NCI-H510A (cell line): ENCODE data around the gene ESAM.

Experiments
- DNase-seq: peaks from one replicate; lab custom pipeline; 2025; lab: John Stamatoyannopoulos, UW

ESAM gene

DNA sequence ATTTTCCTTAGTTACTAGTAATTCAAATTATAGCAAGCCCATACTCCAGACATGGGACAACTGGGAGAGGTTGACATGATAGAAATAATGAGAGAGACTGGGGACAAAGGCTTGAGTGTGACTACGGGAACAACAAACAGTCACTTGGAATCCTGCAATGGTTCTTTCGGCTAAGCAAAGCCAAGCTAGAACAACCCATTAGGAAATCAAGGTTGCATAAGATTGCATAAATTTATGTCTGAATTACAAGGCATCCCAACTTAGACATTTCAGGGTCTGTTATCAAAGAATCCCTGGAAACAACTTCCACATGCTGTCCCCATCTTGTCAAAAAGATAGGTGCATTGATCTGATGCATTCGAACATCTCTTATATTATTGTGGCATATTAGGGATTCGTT is 32.5 kb downstream of the ESAM start:
- no peak for DNase-seq

GRCh38 chr11:124728134-124728533 is 34.0 kb downstream of the ESAM start:
- no peak for DNase-seq

DNA sequence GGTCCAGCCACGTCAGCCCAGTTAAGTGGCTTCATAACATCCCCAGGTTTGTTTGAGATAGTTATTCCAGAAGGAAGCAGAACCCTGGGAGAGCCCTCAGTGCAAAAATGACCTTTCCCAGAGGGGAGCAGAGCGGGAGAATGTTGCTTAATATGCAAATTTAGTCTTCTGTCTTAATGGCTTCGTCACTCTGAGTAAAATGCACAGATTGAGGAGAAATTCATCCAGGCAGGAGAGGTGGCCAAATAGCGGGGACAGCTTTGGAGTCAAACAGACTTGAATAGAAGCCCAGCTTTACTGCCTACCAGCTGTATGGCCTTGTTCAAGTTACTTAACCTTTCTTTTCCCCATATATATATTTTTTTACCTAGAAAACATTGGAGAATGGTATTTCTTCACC is 34.6 kb downstream of the ESAM start:
- DNase-seq, result no peak

DNA sequence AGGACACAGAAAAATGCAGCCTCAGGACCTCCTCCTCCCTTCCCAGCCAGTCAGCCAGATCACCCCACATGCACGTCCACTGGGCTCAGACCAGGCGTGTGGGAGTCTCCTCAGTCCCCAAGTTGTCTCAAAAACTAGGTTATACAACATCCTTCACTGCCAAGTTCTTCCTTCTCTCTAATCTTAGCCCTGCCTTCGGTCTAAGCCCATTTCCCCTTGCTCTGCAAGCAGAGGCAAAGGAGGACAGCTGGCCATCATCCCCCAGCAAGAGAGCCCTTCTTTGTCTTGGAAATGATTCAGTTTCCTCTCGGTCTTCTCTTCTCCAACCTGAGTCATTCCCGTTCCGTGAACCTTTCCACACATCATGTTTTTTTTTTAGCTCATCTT is 36.4 kb downstream of the ESAM start:
- DNase-seq, result no peak

DNA sequence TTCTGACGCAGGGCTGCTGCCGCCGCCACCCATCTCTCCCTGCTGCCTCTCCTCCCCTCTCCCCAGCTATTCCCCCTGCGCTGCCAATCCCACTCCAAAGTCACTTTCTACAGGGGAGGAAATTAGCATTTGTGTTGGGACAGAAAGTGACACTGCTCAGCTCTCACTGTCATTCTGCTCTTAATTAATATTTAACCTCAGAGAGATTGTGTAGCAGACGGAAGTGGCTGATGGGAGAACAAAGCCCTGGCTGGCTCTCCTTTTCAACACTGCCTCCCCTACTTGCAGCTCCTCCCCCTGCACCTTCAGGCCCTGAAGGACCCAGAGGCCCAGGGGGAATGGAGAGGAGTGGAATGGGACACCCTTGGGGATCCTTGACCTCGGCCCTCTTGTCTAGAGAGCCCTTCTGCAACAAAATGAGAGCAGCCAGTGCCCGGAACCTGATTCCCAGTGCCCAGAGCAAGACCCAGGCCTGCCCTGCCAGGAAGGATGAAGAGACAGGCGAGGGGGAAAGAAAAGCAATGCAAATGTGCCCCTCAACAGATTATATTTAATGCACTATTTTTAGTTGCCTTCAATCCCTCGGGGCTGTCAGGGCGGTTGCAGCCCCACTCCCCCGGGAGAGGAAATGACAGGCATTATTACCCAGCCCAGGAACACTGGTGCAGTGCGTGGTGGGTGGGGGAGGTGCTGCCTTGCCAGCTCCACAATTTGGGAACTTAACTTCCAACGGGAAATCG is 36.9 kb downstream of the ESAM start:
- no peak for DNase-seq

- no peak for DNase-seq
Observed at GRCh38 chr11:124722176-124722575, 39.9 kb downstream of the ESAM start.

DNA sequence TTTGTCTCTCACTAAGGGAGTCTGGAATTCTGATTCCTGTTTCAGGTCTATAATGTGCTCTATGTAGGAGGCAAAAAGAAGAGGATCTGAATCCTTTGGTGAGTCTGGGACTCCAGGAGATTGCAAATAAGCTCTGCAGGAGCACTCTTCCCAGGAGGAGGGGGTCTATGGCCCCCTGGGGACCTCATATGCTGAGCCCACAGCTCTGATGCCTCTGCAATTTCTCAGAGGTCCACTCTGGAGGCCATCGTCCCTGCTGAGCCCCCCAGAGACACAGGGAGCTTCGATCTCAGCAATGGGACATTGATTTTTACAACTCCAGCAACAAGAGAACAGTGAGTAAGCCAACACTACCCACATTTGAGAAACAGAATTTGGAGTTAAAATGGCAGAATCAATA is 42.6 kb downstream of the ESAM start:
- no peak for DNase-seq

- DNase-seq, result no peak
Observed at GRCh38 chr11:124718801-124719200, 43.3 kb downstream of the ESAM start.

DNA sequence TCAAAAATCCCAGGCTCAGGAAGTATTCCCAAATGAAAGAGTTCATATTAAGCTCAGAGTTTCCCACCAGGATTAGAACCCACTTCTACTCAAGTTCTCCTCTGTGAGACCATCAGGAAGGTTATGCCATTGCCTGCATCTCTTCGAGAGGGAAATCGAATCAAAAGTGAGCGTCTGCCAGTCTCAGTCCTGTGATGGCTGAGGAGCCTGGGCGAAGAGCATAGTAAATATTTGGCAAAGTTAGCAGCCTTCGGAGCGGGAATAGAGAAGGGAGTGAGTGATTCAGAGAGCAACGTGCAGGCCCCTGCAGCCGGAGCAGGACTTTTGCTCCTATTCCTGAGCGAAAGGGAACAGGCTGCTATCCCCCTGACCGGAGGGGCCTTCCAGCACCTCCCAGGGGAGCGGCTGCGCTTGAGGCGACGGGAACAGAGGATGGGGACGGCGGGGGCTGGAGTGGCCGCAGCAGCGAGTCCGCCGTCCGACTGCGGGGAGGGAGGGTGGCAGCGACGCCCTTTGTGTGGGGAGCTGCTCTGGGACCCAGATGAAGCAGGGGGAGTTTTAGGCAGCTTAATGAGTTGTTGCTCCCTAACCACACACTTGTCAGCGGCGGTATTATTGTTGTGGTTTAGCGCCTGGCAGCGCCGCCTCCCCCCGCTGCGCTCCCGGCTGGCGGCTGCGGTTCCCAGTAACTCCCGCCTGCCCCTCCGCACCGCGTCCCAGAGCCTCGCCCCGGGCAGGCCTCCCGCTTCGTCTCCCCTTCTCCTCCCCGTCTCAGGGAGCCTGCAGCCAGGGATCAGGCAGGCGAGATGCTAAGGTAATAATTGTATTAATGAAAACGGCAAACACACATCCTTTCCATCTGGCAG is 44.1 kb downstream of the ESAM start:
- no peak for DNase-seq

DNA sequence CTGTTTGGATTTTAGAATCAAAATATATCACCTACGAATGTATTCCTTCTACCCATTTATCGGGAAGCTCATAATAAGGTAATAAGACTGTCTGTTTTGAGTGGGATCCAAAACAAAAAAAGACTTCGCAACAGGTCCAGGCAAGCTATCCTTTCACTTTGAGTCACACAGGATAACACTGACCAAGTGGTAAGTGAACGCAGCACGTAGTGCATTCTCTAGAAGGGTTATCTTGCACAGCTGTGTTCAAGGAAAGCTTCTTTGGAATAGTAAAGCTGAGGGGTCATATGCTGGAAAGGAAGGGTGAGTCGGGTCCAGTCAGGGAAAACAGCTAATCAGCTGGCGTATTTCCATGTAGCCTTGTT is 44.7 kb downstream of the ESAM start:
- no peak for DNase-seq

DNA sequence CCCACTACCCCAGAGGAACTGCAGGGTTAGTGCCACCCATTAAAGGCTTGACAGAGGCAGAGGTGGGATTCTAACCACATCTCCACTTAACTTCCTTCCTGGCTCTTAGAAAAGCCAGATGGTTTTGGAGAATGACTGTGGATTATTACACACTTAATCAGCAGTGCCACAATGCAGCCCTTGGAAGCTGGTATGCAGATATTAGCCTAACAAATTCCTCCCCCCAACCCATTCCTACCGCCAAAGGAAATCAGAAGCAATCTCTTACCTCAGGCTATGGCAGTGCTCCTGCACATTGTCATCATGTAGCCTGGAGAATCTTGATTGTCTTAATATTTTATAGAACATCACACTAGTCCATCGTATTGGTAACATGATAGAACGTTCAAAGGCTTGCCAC is 45.5 kb downstream of the ESAM start:
- no peak for DNase-seq

DNA sequence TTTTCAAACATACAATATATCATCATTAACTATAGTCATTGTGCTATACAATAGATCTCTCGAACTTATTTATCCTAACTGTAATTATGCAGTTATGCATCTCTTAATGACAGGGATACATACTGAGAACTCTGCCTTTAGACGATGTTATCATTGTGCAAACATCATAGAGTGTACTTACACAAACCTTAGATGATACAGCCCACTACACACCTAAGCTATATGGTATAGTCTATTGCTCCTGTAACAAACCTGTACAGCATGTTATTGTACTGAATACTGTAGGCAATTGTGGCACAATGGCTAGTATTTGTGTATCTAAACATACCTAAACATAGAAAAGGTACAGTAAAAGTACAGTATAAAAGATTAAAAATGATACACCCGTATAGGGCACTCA is 49.7 kb downstream of the ESAM start:
- no peak for DNase-seq

- no peak for DNase-seq
Observed at GRCh38 chr11:124707829-124708228, 54.3 kb downstream of the ESAM start.
